Hepatocyte (in vitro differentiated cells): ENCODE measurements around the gene ARHGAP26.
"Not testable (repeated sequence)": the region's sequence is repeated elsewhere in the genome, so short reads cannot be mapped to it uniquely, and the experiment has no call there.

Experiments used
- CTCF ChIP-seq: fragments of 200-600 bp; sonication (generic); IDR thresholded peaks from 2 replicates; pipeline ENCODE4 v1.5.1; 2016; ENCODE audit warnings: antibody characterized with exemption, mild to moderate bottlenecking; ENCODE audit not compliant: poor library complexity
- EZH2phosphoT487 ChIP-seq: fragments of 200-600 bp; sonication (generic); IDR thresholded peaks from one replicate; pipeline ENCODE4 v1.6.1; 2018; ENCODE audit warnings: antibody characterized with exemption, mild to moderate bottlenecking, low read depth, moderate library complexity; ENCODE audit not compliant: unreplicated experiment, severe bottlenecking

- TF ChIP-seq CTCF, EZH2phosphoT487: not testable (repeated sequence)
These were observed 433.3 kb downstream of the ARHGAP26 start for GRCh38 chr5:143203301-143203956.
